Natural killer cell (primary cell): ENCODE data around the gene ASPM. TPM values are rescaled to one million over a fixed set of nuclear protein-coding genes. Genes with fewer than 3 reads are reported as not detected.

Source experiments
- ATAC-seq, 3 donors: fragments of 150-1000 bp in 2 of 3; fragments of 200-7000 bp in 1 of 3; cut with Tn5 transposase; 1 replicate in 1 of 3; 2 replicates in 2 of 3; pipeline ENCODE4 v1.10.0; 2021; ENCODE audit warnings: mild to moderate bottlenecking in 2 of 3, moderate library complexity in 2 of 3
- DNase-seq, 2 donors: peaks; one replicate each; pipeline versions ENCODE4 v3.0.0 to v3.0.0-alpha.2; 2013 to 2021; ENCODE audit warnings: mixed read lengths in 1 of 2
- H3K27ac ChIP-seq: one replicate; pipeline ENCODE4 v1.5.1; 2013; ENCODE audit warnings: mild to moderate bottlenecking, low read length
- H3K27me3 ChIP-seq: one replicate; pipeline ENCODE4 v1.6.1; 2013; ENCODE audit warnings: low read length; ENCODE audit not compliant: control insufficient read depth, insufficient read depth
- H3K36me3 ChIP-seq: one replicate; pipeline ENCODE4 v1.6.1; 2013; ENCODE audit warnings: low read length; ENCODE audit not compliant: control insufficient read depth, insufficient read depth
- H3K4me1 ChIP-seq: one replicate; pipeline ENCODE4 v1.6.1; 2013; ENCODE audit warnings: low read length; ENCODE audit not compliant: control insufficient read depth, insufficient read depth
- H3K4me3 ChIP-seq: one replicate; pipeline ENCODE4 v1.5.1; 2013; ENCODE audit warnings: low read length
- H3K9me3 ChIP-seq: one replicate; pipeline ENCODE4 v1.6.1; 2013; ENCODE audit warnings: low read length; ENCODE audit not compliant: control insufficient read depth, insufficient read depth
- H3K27ac Mint-ChIP-seq, 2 donors: one replicate each; pipeline ENCODE4 v1.8.0; 2022; ENCODE audit warnings: mild to moderate bottlenecking in 2 of 2, mixed read lengths in 2 of 2, moderate library complexity in 1 of 2
- H3K27me3 Mint-ChIP-seq, 2 donors: one replicate each; pipeline ENCODE4 v1.8.0; 2022; ENCODE audit warnings: low read depth in 2 of 2, mixed read lengths in 2 of 2
- H3K36me3 Mint-ChIP-seq: one replicate; pipeline ENCODE4 v1.8.0; 2022; ENCODE audit warnings: mixed read lengths
- H3K4me1 Mint-ChIP-seq, 2 donors: one replicate each; pipeline ENCODE4 v1.8.0; 2022; ENCODE audit warnings: mixed read lengths in 2 of 2
- H3K4me3 Mint-ChIP-seq: one replicate; pipeline ENCODE4 v1.8.0; 2022; ENCODE audit warnings: mild to moderate bottlenecking, moderate library complexity, mixed read lengths
- H3K9me3 Mint-ChIP-seq, 2 donors: one replicate each; pipeline ENCODE4 v1.8.0; 2022; ENCODE audit warnings: mixed read lengths in 2 of 2
- CTCF ChIP-seq: fragments of 200-600 bp; IDR thresholded peaks from one replicate; pipeline ENCODE4 v1.8.0; 2022; ENCODE audit warnings: antibody characterized with exemption
- WGBS: methylation state at CpG from one replicate; pipeline ENCODE4 v1.1.7; 2013; ENCODE audit warnings: missing lambda C conversion rate; ENCODE audit not compliant: insufficient coverage; 5-methylcytosine and 5-hydroxymethylcytosine counted together
- intact Hi-C: fragments of 100-400 bp; cut with micrococcal nuclease; formaldehyde crosslinking; loops from one replicate; pipeline ENCODE4 v1.14.2; 2022
- total RNA-seq, 4 donors: library from RNA; stranded (reverse); fragments of 120-200 nt in 1 of 4; gene quantifications; one replicate each; pipeline versions ENCODE4 v1.2.3 to v1.2.4, GENCODE V29; 2013 to 2022

ASPM gene
- total RNA-seq, 3 donors from 2014 or later (not counting 1 experiment from before 2014, with no cell fraction given): 0.73 to 1.9 (median 1.1) TPM

- no peak for DNase-seq
- H3K4me1 Mint-ChIP-seq: no peaks in the 10 kb centered on the region
Measured at GRCh38 chr1:197127246-197127912, 19.1 kb downstream of the ASPM start.

DNA sequence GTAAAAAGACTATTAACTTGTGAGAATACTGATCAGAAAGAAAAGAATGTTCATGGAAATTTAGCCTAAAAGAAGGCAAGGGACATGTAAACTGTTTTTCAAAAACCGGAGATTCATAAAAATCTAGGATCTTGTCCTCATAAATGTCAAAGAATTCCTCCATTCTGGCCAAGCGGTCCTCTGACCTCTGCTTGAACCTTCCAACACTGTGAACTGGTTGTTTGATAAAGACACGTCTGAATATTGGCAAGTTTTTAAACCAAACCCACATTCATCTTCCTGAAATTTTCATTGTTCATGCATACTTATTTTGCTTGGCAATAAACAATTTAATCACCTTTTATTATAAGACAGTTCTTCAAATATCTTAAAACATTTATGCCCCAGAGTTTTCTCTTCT is 19.8 kb downstream of the ASPM start:
- Histone ChIP-seq H3K4me3 (no peak overlapping the region), H3K4me1 (no peaks in the 10 kb centered on the region), H3K36me3 (no peaks in the 10 kb centered on the region), H3K27ac (no peak overlapping the region), H3K9me3 (no peaks in the 10 kb centered on the region), H3K27me3 (no peaks in the 10 kb centered on the region)
- 94% methylated on average over 3 of the region's 3 CpGs for WGBS
- H3K36me3 Mint-ChIP-seq: no peaks in the 10 kb centered on the region
- H3K27ac Mint-ChIP-seq: no peak overlapping the region
- intact Hi-C loops: no loop called here
- no peak overlapping the region for H3K4me3 Mint-ChIP-seq
- no peak for TF ChIP-seq CTCF
- DNase-seq (no peak), ATAC-seq (no peak)
- no peaks in the 10 kb centered on the region for H3K4me1 Mint-ChIP-seq
- no peaks in the 10 kb centered on the region for H3K27me3 Mint-ChIP-seq
- no peaks in the 10 kb centered on the region for H3K9me3 Mint-ChIP-seq

More at GRCh38 chr1:197127246-197127912, 19.1 kb downstream of the ASPM start:
- Mint-ChIP-seq H3K9me3 (no peaks in the 10 kb centered on the region), H3K36me3 (no peaks in the 10 kb centered on the region), H3K27me3 (no peaks in the 10 kb centered on the region), H3K4me3 (no peak overlapping the region), H3K27ac (no peak overlapping the region)
- no peak overlapping the region for H3K27ac ChIP-seq
- H3K4me1 ChIP-seq: no peaks in the 10 kb centered on the region
- whole genome bisulfite sequencing: 100% methylated on average over 2 of the region's 2 CpGs
- H3K9me3 ChIP-seq: no peaks in the 10 kb centered on the region
- no peak for ATAC-seq
- no peak overlapping the region for H3K4me3 ChIP-seq
- H3K27me3 ChIP-seq: no peaks in the 10 kb centered on the region
- H3K36me3 ChIP-seq: no peaks in the 10 kb centered on the region
- TF ChIP-seq CTCF: no peak
- intact Hi-C loops: no loop called here

GRCh38 chr1:197124376-197124775 is 22.1 kb downstream of the ASPM start:
- Mint-ChIP-seq H3K36me3 (no peaks in the 10 kb centered on the region), H3K4me1 (no peaks in the 10 kb centered on the region), H3K27ac (no peak overlapping the region), H3K27me3 (no peaks in the 10 kb centered on the region), H3K9me3 (no peaks in the 10 kb centered on the region), H3K4me3 (no peak overlapping the region)
- TF ChIP-seq CTCF: no peak
- H3K36me3 ChIP-seq: no peaks in the 10 kb centered on the region
- intact Hi-C loops: no loop called here
- H3K4me1 ChIP-seq: no peaks in the 10 kb centered on the region
- no CpG with 5 or more reads among the region's 1 CpG for WGBS
- no peak for ATAC-seq
- H3K27me3 ChIP-seq: no peaks in the 10 kb centered on the region
- H3K27ac ChIP-seq: no peak overlapping the region
- no peaks in the 10 kb centered on the region for H3K9me3 ChIP-seq
- no peak overlapping the region for H3K4me3 ChIP-seq
- DNase-seq: no peak

DNA sequence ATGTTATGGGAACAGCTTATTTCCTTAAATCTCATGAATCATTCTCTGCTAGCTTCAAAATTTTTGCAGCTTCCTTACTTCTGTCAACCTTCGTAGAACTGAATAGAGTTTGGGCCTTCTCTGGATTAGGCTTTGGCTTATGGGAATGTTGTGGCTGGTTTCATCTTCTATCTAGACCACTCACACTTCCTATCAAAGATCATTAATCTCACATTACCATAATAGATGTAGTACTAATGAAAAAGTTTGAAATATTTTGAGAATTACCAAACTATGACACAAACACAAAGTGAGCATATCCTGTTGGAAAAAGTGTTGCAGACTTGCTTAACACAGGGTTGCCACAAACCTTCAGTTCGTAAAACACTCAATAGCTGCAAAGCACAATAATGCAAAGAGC is 30.3 kb downstream of the ASPM start:
- ATAC-seq (no peak), DNase-seq (no peak)
- no peaks in the 10 kb centered on the region for H3K27me3 ChIP-seq
- H3K9me3 ChIP-seq: no peaks in the 10 kb centered on the region
- H3K27ac ChIP-seq: no peak overlapping the region
- H3K4me1 Mint-ChIP-seq: no peaks in the 10 kb centered on the region
- H3K9me3 Mint-ChIP-seq: no peaks in the 10 kb centered on the region
- no peaks in the 10 kb centered on the region for H3K4me1 ChIP-seq
- no peaks in the 10 kb centered on the region for H3K27me3 Mint-ChIP-seq
- H3K4me3 ChIP-seq: no peak overlapping the region
- H3K36me3 Mint-ChIP-seq: no peaks in the 10 kb centered on the region
- no peak overlapping the region for H3K27ac Mint-ChIP-seq
- intact Hi-C loops: no loop called here
- no peaks in the 10 kb centered on the region for H3K36me3 ChIP-seq
- TF ChIP-seq CTCF: no peak
- H3K4me3 Mint-ChIP-seq: no peak overlapping the region
- 95% methylated on average over 1 of the region's 2 CpGs for WGBS
